Osteoblast (primary cell): ENCODE results near the gene NOSTRIN. TPM values are rescaled to one million over a fixed set of nuclear protein-coding genes. Genes with fewer than 3 reads are reported as not detected.

Source experiments
- DNase-seq: peaks from one replicate; pipeline ENCODE4 v3.0.0; 2011; ENCODE audit warnings: low spot score, mixed read lengths; ENCODE audit not compliant: insufficient read length; ENCODE audit errors: missing footprints
- H2AFZ ChIP-seq: 2 replicates; pipeline ENCODE4 v1.6.0; 2011; ENCODE audit warnings: mild to moderate bottlenecking, low read length
- H3K27ac ChIP-seq: 2 replicates; pipeline ENCODE4 v1.5.1; 2011; ENCODE audit warnings: mild to moderate bottlenecking, low read depth, low read length, moderate library complexity
- H3K27me3 ChIP-seq: 2 replicates; pipeline ENCODE4 v1.6.0; 2012; ENCODE audit warnings: mild to moderate bottlenecking, control low read depth, inconsistent platforms, low read length, moderate library complexity; ENCODE audit not compliant: insufficient read depth
- H3K36me3 ChIP-seq: 2 replicates; pipeline ENCODE4 v1.5.1; 2011; ENCODE audit warnings: mild to moderate bottlenecking, low read length, control low read depth, moderate library complexity; ENCODE audit not compliant: insufficient read depth
- H3K4me1 ChIP-seq: 2 replicates; pipeline ENCODE4 v1.5.1; 2011; ENCODE audit warnings: mild to moderate bottlenecking, low read length, control low read depth, moderate library complexity; ENCODE audit not compliant: insufficient read depth
- H3K4me2 ChIP-seq: 2 replicates; pipeline ENCODE4 v1.6.0; 2011; ENCODE audit warnings: mild to moderate bottlenecking, low read length; ENCODE audit not compliant: insufficient read depth
- H3K4me3 ChIP-seq: fragments of 200-600 bp; sonication (generic); 3 replicates; pipeline ENCODE4 v1.5.1; 2012; ENCODE audit warnings: mild to moderate bottlenecking, low read length, inconsistent platforms; ENCODE audit not compliant: insufficient read depth
- H3K79me2 ChIP-seq: 2 replicates; pipeline ENCODE4 v1.6.0; 2012; ENCODE audit warnings: mild to moderate bottlenecking, low read length, control low read depth, inconsistent platforms; ENCODE audit not compliant: insufficient read depth
- H3K9me3 ChIP-seq: 2 replicates; pipeline ENCODE4 v1.5.1; 2011; ENCODE audit warnings: low read depth, low read length, control low read depth
- H4K20me1 ChIP-seq: 2 replicates; pipeline ENCODE4 v1.6.0; 2012; ENCODE audit warnings: mild to moderate bottlenecking, low read length, control low read depth; ENCODE audit not compliant: insufficient read depth
- total RNA-seq: library from RNA; depleted of rRNA; stranded (reverse); fragments of >200 nt; gene quantifications from 2 replicates; pipeline ENCODE4 v1.2.3, GENCODE V29; 2012
- TF ChIP-seq, protein P1 (sequence below): IDR thresholded peaks from 2 replicates; pipeline ENCODE4 v1.5.1; 2011; ENCODE audit warnings: mild to moderate bottlenecking, low read depth, low read length, moderate library complexity; ENCODE audit errors: extremely low read depth

NOSTRIN gene
- total RNA-seq, 1 donor, result 1.4 TPM

DNA sequence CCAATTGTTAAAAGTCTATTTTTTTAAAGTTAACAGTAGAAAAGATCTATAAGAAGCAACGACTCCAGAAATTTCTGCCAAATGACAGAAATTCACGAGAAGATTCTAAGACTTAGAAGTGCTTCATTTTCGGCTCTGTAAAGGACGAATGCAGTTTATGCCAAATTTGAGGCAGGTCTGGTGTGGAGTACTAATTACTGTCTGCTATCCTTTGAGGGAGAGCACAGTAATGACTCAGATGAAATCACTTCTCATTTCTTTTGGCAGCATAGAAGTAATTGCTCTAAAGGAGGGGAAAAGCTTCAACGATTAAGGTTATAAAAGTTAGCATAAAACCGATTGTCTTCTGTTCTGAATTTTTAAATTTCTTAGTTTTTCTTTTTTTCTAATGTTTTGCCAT is 110.0 kb downstream of the NOSTRIN start:
- no peaks in the 10 kb centered on the region for H4K20me1 ChIP-seq
- peak overlapping the region; percentile 60 for H3K4me3 ChIP-seq
- no peak overlapping the region for H2AFZ ChIP-seq

DNA sequence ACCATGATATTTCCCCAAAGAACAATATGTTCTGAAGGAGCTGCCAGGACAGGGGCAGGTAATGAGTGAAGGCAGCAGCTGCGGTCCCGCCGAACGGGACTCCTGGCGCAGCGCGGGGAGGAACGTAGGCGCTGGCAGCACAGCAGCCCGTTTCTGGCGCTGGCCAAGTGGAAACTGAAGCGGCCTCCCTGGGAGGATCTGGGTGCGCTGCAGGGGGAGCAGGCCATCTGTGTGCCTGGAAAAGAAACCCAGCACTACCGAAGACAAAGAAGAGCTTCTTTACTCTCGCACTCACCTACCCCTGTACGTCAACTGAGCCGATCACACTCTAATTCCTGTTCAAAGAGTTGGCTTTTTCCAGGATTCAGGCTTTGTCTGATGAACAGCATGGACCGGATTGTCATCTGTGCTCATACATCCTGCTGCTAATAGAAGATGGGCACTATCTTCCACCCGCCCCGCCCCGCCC is 110.5 kb downstream of the NOSTRIN start:
- peak overlapping the region; percentile 83 for H2AFZ ChIP-seq
- H3K4me2 ChIP-seq, result peak overlapping the region; percentile 87
- peak overlapping the region; percentile 60 for H3K4me3 ChIP-seq
- H3K36me3 ChIP-seq, result no peaks in the 10 kb centered on the region
- H4K20me1 ChIP-seq, result no peaks in the 10 kb centered on the region
- H3K4me1 ChIP-seq, result no peaks in the 10 kb centered on the region
- TF ChIP-seq, protein P1, sequence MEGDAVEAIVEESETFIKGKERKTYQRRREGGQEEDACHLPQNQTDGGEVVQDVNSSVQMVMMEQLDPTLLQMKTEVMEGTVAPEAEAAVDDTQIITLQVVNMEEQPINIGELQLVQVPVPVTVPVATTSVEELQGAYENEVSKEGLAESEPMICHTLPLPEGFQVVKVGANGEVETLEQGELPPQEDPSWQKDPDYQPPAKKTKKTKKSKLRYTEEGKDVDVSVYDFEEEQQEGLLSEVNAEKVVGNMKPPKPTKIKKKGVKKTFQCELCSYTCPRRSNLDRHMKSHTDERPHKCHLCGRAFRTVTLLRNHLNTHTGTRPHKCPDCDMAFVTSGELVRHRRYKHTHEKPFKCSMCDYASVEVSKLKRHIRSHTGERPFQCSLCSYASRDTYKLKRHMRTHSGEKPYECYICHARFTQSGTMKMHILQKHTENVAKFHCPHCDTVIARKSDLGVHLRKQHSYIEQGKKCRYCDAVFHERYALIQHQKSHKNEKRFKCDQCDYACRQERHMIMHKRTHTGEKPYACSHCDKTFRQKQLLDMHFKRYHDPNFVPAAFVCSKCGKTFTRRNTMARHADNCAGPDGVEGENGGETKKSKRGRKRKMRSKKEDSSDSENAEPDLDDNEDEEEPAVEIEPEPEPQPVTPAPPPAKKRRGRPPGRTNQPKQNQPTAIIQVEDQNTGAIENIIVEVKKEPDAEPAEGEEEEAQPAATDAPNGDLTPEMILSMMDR, result no peak
- H3K79me2 ChIP-seq, result no peaks in the 10 kb centered on the region
- H3K9me3 ChIP-seq, result no peaks in the 10 kb centered on the region
- peaks cover 52% of the 10 kb centered on the region for H3K27me3 ChIP-seq
- H3K27ac ChIP-seq, result no peak overlapping the region
- peak; percentile 46 for DNase-seq

More for the DNA sequence above, 110.0 kb downstream of the NOSTRIN start:
- Histone ChIP-seq H3K4me2 (peak overlapping the region; percentile 87), H3K9me3 (no peaks in the 10 kb centered on the region), H3K4me1 (no peaks in the 10 kb centered on the region), H3K79me2 (no peaks in the 10 kb centered on the region), H3K36me3 (no peaks in the 10 kb centered on the region), H3K27me3 (peaks cover 55% of the 10 kb centered on the region), H3K27ac (no peak overlapping the region)
- TF ChIP-seq, protein P1, result no peak
- peak; percentile 72 for DNase-seq

DNA sequence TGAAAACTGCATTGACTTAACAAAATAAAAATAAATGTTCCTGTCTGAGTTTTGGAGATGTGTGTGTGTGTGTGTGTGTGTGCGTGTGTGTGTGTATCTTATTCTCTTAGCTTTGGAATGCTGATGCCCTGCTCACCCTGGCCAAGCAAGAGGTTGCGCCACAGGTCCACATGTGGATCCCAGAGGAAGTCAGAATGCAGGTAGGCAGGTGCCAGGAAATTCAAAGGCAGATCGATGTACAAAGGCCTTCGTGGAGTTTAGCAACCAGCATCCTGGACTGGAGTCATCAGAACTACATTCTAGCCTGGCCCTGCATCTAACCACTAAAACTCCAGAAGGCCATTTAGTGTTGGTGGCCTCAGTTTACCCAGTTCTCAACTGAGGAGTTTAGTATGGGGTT is 111.1 kb downstream of the NOSTRIN start:
- H2AFZ ChIP-seq, result no peak overlapping the region
- H4K20me1 ChIP-seq, result no peaks in the 10 kb centered on the region
- no peak for DNase-seq
- H3K79me2 ChIP-seq, result no peaks in the 10 kb centered on the region
- TF ChIP-seq, protein P1, result no peak
- H3K27me3 ChIP-seq, result peaks cover 55% of the 10 kb centered on the region
- H3K4me3 ChIP-seq, result no peak overlapping the region
- H3K4me2 ChIP-seq, result no peak overlapping the region
- no peaks in the 10 kb centered on the region for H3K4me1 ChIP-seq
- H3K27ac ChIP-seq, result no peak overlapping the region
- no peaks in the 10 kb centered on the region for H3K36me3 ChIP-seq
- no peaks in the 10 kb centered on the region for H3K9me3 ChIP-seq

Other genes starting within 250 kb of the NOSTRIN start
- gene SPC25, start 87.8 kb downstream of the NOSTRIN start, total RNA-seq, result 0.88 and 1.1 TPM in 2 replicates
- not detected in 2 replicates for gene G6PC2, start 98.7 kb downstream of the NOSTRIN start, total RNA-seq
- under 0.01 TPM in 1 of 2 replicates, not detected in the other for gene ABCB11, start 228.7 kb downstream of the NOSTRIN start, total RNA-seq